ENCODE results near the gene CHSY1. TPM values are rescaled to one million over a fixed set of nuclear protein-coding genes. Genes with fewer than 3 reads are reported as not detected.
A peak's percentile ranks its signal among the peaks of the same experiment; 100 is the strongest.

The CHSY1 gene
- total and polyA plus RNA-seq, 2 of the 13 experiments (the other 11 are each of a cell fraction or from before 2014, with no cell fraction given) = 13.3 to 13.7 TPM

DNA sequence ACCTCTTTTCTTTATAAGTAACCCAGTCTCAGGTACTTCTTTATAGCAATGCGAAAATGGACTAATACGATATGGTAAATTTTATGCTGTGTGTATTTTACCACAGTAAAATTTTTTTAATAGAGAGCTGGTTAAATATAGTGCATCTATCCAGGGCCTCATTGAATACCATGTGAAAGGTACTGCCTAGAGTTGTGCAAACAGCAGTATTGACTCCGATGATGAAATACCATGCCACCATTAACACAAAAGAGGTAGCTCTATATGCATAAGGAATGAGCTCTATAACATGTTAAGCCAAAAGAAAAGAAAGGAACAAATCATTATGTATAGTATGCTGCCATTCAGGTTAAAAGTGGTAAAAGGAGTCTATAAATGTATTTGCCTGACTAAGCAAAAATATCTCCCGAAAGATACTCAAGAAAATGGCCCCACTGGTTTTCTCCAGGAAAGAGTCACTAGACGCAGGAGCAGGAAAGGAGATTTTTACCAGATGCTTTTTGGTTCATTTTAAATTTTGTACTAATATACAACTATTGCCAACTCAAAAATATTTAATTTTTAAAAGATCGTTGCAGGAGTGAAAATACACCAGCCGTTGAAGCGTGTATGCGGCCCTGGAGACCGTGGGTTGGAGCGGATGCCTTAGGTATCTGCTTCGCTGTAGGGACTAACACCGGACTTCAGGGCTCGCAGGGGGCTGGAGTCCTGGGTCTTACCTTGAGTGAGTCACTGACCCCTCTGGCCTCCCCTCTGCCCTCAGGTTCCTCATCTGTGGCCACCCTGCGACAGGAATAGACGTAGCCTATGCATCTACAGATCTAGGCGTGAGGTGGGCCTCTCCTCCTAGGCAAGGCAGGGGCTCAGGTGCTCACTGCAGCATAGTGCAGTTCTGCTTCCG, 120.1 kb downstream of the CHSY1 start:
- H3K4me2 ChIP-seq (ENCODE audit: low read depth, low read length) = no peak overlapping the region
- BruUV-seq (replicated peaks) = no TSS peak
- in situ Hi-C loops (cut with HindIII; ENCODE audit: extremely low pct_ligation_motif_present, low pct_unique_long_range_greater_than_20kb) (no loop called here), intact Hi-C loops (cut with micrococcal nuclease; ENCODE audit: unreplicated experiment) (no loop called here)
- no peaks in the 10 kb centered on the region for H4K20me1 ChIP-seq (ENCODE audit: insufficient read depth, low read length)
- no peaks in the 10 kb centered on the region for H3K36me3 ChIP-seq (replicated peaks in 1 of 2; ENCODE audit: control insufficient read depth in 1 of 2, insufficient read depth in 2 of 2, low read length in 2 of 2)
- H3K4me1 ChIP-seq (ENCODE audit: insufficient read depth, low read length) = peaks cover 36% of the 10 kb centered on the region
- no peak for FAIRE-seq
- H3K27me3 ChIP-seq (ENCODE audit: control insufficient read depth in 1 of 2, insufficient read depth in 2 of 2, low read length in 2 of 2) = peaks cover under 1 to 18% of the 10 kb centered on the region in 2 experiments; a peak in 2 of 5 replicates
- DNase-seq (ENCODE audit: low spot score) = no peak
- no peak for ATAC-seq
- no peak overlapping the region for H3K4me3 ChIP-seq (replicated peaks in 1 of 3; ENCODE audit: insufficient read depth in 1 of 3, low read depth in 2 of 3, low read length in 3 of 3)
- 74% methylated on average over 18 of the region's 18 CpGs for WGBS (ENCODE audit: low lambda C conversion rate)
- H3K27ac ChIP-seq (ENCODE audit: extremely low read length, insufficient read depth, low read length) = no peak overlapping the region
- ChIA-PET POLR2A (no interaction called here), CTCF (ENCODE audit: low intra/inter-chr PET ratio, low total read pairs) (no interaction called here)
- H3K79me2 ChIP-seq (ENCODE audit: insufficient read depth, low read length) = no peaks in the 10 kb centered on the region
- H3K9me3 ChIP-seq (ENCODE audit: low read length) = no peaks in the 10 kb centered on the region
- no peak overlapping the region for H3K9ac ChIP-seq (ENCODE audit: insufficient read depth, low read depth, low read length)
- H2AFZ ChIP-seq (ENCODE audit: low read length) = no peak overlapping the region
- no peak for TF ChIP-seq CBX5 (CRISPR knock-in tag; IDR thresholded peaks at IDR 0.05; ENCODE audit: borderline replicate concordance)
- no peak for TF ChIP-seq ZNF296 (CRISPR knock-in tag; conservative IDR thresholded peaks at IDR 0.05)
- no peak for TF ChIP-seq ZNF367 (CRISPR knock-in tag; IDR thresholded peaks at IDR 0.05; ENCODE audit: borderline replicate concordance)
- TF ChIP-seq, protein P1, sequence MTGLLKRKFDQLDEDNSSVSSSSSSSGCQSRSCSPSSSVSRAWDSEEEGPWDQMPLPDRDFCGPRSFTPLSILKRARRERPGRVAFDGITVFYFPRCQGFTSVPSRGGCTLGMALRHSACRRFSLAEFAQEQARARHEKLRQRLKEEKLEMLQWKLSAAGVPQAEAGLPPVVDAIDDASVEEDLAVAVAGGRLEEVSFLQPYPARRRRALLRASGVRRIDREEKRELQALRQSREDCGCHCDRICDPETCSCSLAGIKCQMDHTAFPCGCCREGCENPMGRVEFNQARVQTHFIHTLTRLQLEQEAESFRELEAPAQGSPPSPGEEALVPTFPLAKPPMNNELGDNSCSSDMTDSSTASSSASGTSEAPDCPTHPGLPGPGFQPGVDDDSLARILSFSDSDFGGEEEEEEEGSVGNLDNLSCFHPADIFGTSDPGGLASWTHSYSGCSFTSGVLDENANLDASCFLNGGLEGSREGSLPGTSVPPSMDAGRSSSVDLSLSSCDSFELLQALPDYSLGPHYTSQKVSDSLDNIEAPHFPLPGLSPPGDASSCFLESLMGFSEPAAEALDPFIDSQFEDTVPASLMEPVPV (CRISPR knock-in tag; IDR thresholded peaks at IDR 0.05) = no peak
- TF ChIP-seq EED (CRISPR knock-in tag; IDR thresholded peaks at IDR 0.05) = no peak
- TF ChIP-seq MAFK (conservative IDR thresholded peaks at IDR 0.05 in 1 of 2, IDR thresholded peaks at IDR 0.05 in 1 of 2; ENCODE audit: low read length in 2 of 2) = peak; percentile 62 to 80
- TF ChIP-seq PTBP1 (IDR thresholded peaks at IDR 0.05; ENCODE audit: low read depth, low read length, poor library complexity, severe bottlenecking) = no peak
- peak; percentile 40 for TF ChIP-seq GATAD2A (CRISPR knock-in tag; IDR thresholded peaks at IDR 0.05)
- TF ChIP-seq HDAC2 (CRISPR knock-in tag; IDR thresholded peaks at IDR 0.05) = no peak
- no peak for TF ChIP-seq KDM2A (CRISPR knock-in tag; IDR thresholded peaks at IDR 0.05; ENCODE audit: borderline replicate concordance, low read depth)
- TF ChIP-seq, protein P2, sequence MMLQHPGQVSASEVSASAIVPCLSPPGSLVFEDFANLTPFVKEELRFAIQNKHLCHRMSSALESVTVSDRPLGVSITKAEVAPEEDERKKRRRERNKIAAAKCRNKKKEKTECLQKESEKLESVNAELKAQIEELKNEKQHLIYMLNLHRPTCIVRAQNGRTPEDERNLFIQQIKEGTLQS (CRISPR knock-in tag; IDR thresholded peaks at IDR 0.05) = no peak
- TF ChIP-seq, protein P3, sequence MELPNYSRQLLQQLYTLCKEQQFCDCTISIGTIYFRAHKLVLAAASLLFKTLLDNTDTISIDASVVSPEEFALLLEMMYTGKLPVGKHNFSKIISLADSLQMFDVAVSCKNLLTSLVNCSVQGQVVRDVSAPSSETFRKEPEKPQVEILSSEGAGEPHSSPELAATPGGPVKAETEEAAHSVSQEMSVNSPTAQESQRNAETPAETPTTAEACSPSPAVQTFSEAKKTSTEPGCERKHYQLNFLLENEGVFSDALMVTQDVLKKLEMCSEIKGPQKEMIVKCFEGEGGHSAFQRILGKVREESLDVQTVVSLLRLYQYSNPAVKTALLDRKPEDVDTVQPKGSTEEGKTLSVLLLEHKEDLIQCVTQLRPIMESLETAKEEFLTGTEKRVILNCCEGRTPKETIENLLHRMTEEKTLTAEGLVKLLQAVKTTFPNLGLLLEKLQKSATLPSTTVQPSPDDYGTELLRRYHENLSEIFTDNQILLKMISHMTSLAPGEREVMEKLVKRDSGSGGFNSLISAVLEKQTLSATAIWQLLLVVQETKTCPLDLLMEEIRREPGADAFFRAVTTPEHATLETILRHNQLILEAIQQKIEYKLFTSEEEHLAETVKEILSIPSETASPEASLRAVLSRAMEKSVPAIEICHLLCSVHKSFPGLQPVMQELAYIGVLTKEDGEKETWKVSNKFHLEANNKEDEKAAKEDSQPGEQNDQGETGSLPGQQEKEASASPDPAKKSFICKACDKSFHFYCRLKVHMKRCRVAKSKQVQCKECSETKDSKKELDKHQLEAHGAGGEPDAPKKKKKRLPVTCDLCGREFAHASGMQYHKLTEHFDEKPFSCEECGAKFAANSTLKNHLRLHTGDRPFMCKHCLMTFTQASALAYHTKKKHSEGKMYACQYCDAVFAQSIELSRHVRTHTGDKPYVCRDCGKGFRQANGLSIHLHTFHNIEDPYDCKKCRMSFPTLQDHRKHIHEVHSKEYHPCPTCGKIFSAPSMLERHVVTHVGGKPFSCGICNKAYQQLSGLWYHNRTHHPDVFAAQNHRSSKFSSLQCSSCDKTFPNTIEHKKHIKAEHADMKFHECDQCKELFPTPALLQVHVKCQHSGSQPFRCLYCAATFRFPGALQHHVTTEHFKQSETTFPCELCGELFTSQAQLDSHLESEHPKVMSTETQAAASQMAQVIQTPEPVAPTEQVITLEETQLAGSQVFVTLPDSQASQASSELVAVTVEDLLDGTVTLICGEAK (IDR thresholded peaks at IDR 0.05) = no peak
- TF ChIP-seq, protein P3 (CRISPR knock-in tag; IDR thresholded peaks at IDR 0.05) = no peak

Measured in HepG2 (cell line).